ENCODE data around the gene SLC40A1.

GRCh38 chr2:189521699-189522434 lies 58.7 kb downstream of the SLC40A1 start:
- no peak for TF ChIP-seq CTCF (IDR thresholded peaks at IDR 0.05; ENCODE audit: low read depth, low read length)
- no peak for TF ChIP-seq POLR2A (IDR thresholded peaks at IDR 0.05; ENCODE audit: extremely low read depth, insufficient read length)
- no peak for TF ChIP-seq MYC (IDR thresholded peaks at IDR 0.05; ENCODE audit: low read depth, low read length)

Data from NB4 (cell line).